ENCODE results near the gene MPP2. TPM values are rescaled to one million over a fixed set of nuclear protein-coding genes. Genes with fewer than 3 reads are reported as not detected.

Gene MPP2
- total and polyA plus RNA-seq, 2 donors (not counting 3 experiments of a cell fraction or from before 2014, with no cell fraction given) = 1.4 to 1.6 TPM

GRCh38 chr17:43848601-43849000 is 58.7 kb downstream of the MPP2 start:
- no peak overlapping the region for H3K4me2 ChIP-seq (ENCODE audit: insufficient read depth, low read length)
- H3K4me1 ChIP-seq (ENCODE audit: control insufficient read depth, extremely low read depth, insufficient read depth, low read length) = no peaks in the 10 kb centered on the region
- TF ChIP-seq MYC (IDR thresholded peaks at IDR 0.05; ENCODE audit: low read depth, low read length) (no peak), CTCF (IDR thresholded peaks at IDR 0.05; ENCODE audit: extremely low read depth in 1 of 2, insufficient read depth in 1 of 2, low read depth in 1 of 2, low read length in 2 of 2) (no peak), FOS (IDR thresholded peaks at IDR 0.05; ENCODE audit: borderline replicate concordance, insufficient read depth, low read length) (no peak), POLR2AphosphoS5 (IDR thresholded peaks at IDR 0.05; ENCODE audit: insufficient read depth, low read depth, low read length) (no peak), GATA2 (IDR thresholded peaks at IDR 0.05; ENCODE audit: insufficient read depth, insufficient read length, low read depth, low read length) (no peak), EZH2 (IDR thresholded peaks at IDR 0.05; ENCODE audit: borderline replicate concordance, low read depth, low read length, severe bottlenecking) (no peak), JUN (IDR thresholded peaks at IDR 0.05; ENCODE audit: borderline replicate concordance, insufficient read depth, insufficient read length, low read depth) (no peak), MAX (IDR thresholded peaks at IDR 0.05; ENCODE audit: insufficient read depth, insufficient read length) (no peak), POLR2A (IDR thresholded peaks at IDR 0.05; ENCODE audit: low read depth, low read length) (no peak)
- no peak overlapping the region for H3K27ac ChIP-seq (ENCODE audit: insufficient read depth, low read depth, low read length)
- ChIA-PET POLR2A (no interaction called here), CTCF (interaction anchor here (0.8 to 1.0 kb wide), 2 partner anchors 9 to 59 kb away, joined by 3 read pairs; no protein-coding TSS in a partner anchor)
- H2AFZ ChIP-seq (ENCODE audit: low read depth, low read length) = no peak overlapping the region
- intact Hi-C loops (cut with micrococcal nuclease) (no loop called here), dilution Hi-C loops (cut with MboI; ENCODE audit: extremely low pct_ligation_motif_present, low sequenced_read_pairs) (no loop called here)
- H3K9ac ChIP-seq (replicated peaks; ENCODE audit: extremely low read depth, insufficient read depth, low read length) = no peak overlapping the region
- no peaks in the 10 kb centered on the region for H3K79me2 ChIP-seq (ENCODE audit: control insufficient read depth, insufficient read depth, low read length)
- DNase-seq (ENCODE audit: low read depth, low spot score) (no peak), FAIRE-seq (no peak)
- peaks cover 3 to 4% of the 10 kb centered on the region in 2 experiments for H3K27me3 ChIP-seq (ENCODE audit: control insufficient read depth in 2 of 2, insufficient read depth in 2 of 2, low read length in 2 of 2)
- BruUV-seq (replicated peaks) = no TSS peak
- H3K36me3 ChIP-seq (ENCODE audit: control insufficient read depth in 2 of 2, extremely low read depth in 1 of 2, insufficient read depth in 2 of 2, low read length in 2 of 2) = no peaks in the 10 kb centered on the region
- no peaks in the 10 kb centered on the region for H3K9me3 ChIP-seq (replicated peaks; ENCODE audit: control insufficient read depth, insufficient read depth, low read length)
- H3K4me3 ChIP-seq (replicated peaks in 1 of 3; ENCODE audit: insufficient read depth in 1 of 3, low read depth in 1 of 3, low read length in 3 of 3) = no peak overlapping the region
- H3K9me1 ChIP-seq (replicated peaks; ENCODE audit: control insufficient read depth, extremely low read depth, insufficient read depth, low read length) = no peaks in the 10 kb centered on the region
- H4K20me1 ChIP-seq (replicated peaks; ENCODE audit: control insufficient read depth, extremely low read depth, insufficient read depth, low read length) = no peaks in the 10 kb centered on the region
